ENCODE measurements around the gene OLFML1. TPM values are rescaled to one million over a fixed set of nuclear protein-coding genes. Genes with fewer than 3 reads are reported as not detected.

OLFML1 gene
- total and polyA plus RNA-seq, 2 of the 13 experiments (the other 11 are each of a cell fraction or from before 2014, with no cell fraction given): 0.89 to 0.90 TPM

- H2AFZ ChIP-seq (ENCODE audit: low read length): no peak overlapping the region
- ChIA-PET CTCF (ENCODE audit: low intra/inter-chr PET ratio, low total read pairs) (no interaction called here), POLR2A (no interaction called here)
- no peaks in the 10 kb centered on the region for H3K9me3 ChIP-seq (ENCODE audit: low read length)
- in situ Hi-C loops (cut with HindIII; ENCODE audit: extremely low pct_ligation_motif_present, low pct_unique_long_range_greater_than_20kb): no loop called here
- no peaks in the 10 kb centered on the region for H3K36me3 ChIP-seq (replicated peaks in 1 of 2; ENCODE audit: control insufficient read depth in 1 of 2, insufficient read depth in 2 of 2, low read length in 2 of 2)
- 35% methylated on average over 7 of the region's 7 CpGs for WGBS (ENCODE audit: low lambda C conversion rate)
- no peaks in the 10 kb centered on the region for H4K20me1 ChIP-seq (ENCODE audit: insufficient read depth, low read length)
- intact Hi-C loops (cut with micrococcal nuclease; ENCODE audit: unreplicated experiment): no loop called here
- FAIRE-seq: no peak
- no peak overlapping the region for H3K4me2 ChIP-seq (ENCODE audit: low read depth, low read length)
- BruUV-seq (replicated peaks): no TSS peak
- no peak overlapping the region for H3K27ac ChIP-seq (ENCODE audit: extremely low read length, insufficient read depth, low read length)
- no peak overlapping the region for H3K9ac ChIP-seq (ENCODE audit: insufficient read depth, low read depth, low read length)
- no peaks in the 10 kb centered on the region for H3K4me1 ChIP-seq (ENCODE audit: insufficient read depth, low read length)
- no peaks in the 10 kb centered on the region; a peak in 1 of 5 replicates for H3K27me3 ChIP-seq (ENCODE audit: control insufficient read depth in 1 of 2, insufficient read depth in 2 of 2, low read length in 2 of 2)
- no peak overlapping the region for H3K4me3 ChIP-seq (replicated peaks in 1 of 3; ENCODE audit: insufficient read depth in 1 of 3, low read depth in 2 of 3, low read length in 3 of 3)
- no peak for DNase-seq (ENCODE audit: low spot score)
- H3K79me2 ChIP-seq (ENCODE audit: insufficient read depth, low read length): no peaks in the 10 kb centered on the region
- ATAC-seq: no peak
- no peak for TF ChIP-seq ZSCAN21 (CRISPR knock-in tag; IDR thresholded peaks at IDR 0.05; ENCODE audit: borderline replicate concordance)
- no peak for TF ChIP-seq GPBP1L1 (CRISPR knock-in tag; IDR thresholded peaks at IDR 0.05)
- TF ChIP-seq HMGXB4 (CRISPR knock-in tag; IDR thresholded peaks at IDR 0.05; ENCODE audit: borderline replicate concordance in 1 of 2, low read depth in 1 of 2): no peak
- TF ChIP-seq ZNF709 (CRISPR knock-in tag; IDR thresholded peaks at IDR 0.05): no peak
- TF ChIP-seq ATRX (CRISPR knock-in tag; IDR thresholded peaks at IDR 0.05; ENCODE audit: borderline replicate concordance): no peak
- TF ChIP-seq ZNF329 (CRISPR knock-in tag; IDR thresholded peaks at IDR 0.05; ENCODE audit: low read depth): no peak
- no peak for TF ChIP-seq EZH2 (conservative IDR thresholded peaks at IDR 0.05; ENCODE audit: low read depth, low read length)
- TF ChIP-seq HNF4G (IDR thresholded peaks at IDR 0.05; ENCODE audit: borderline replicate concordance, low read depth, low read length): no peak
- TF ChIP-seq HNF4G (CRISPR knock-in tag; IDR thresholded peaks at IDR 0.05; ENCODE audit: borderline replicate concordance, low read depth): no peak
- TF ChIP-seq AFF4 (CRISPR knock-in tag; IDR thresholded peaks at IDR 0.05): no peak
- TF ChIP-seq ZBTB25 (CRISPR knock-in tag; IDR thresholded peaks at IDR 0.05): no peak
- TF ChIP-seq XBP1 (CRISPR knock-in tag; IDR thresholded peaks at IDR 0.05): no peak
- TF ChIP-seq ZFP91 (CRISPR knock-in tag; IDR thresholded peaks at IDR 0.05; ENCODE audit: borderline replicate concordance): no peak
- TF ChIP-seq GTF3A (CRISPR knock-in tag; conservative IDR thresholded peaks at IDR 0.05): no peak
- TF ChIP-seq ZNF781 (CRISPR knock-in tag; IDR thresholded peaks at IDR 0.05; ENCODE audit: borderline replicate concordance, not compliant biosample characterization): no peak
These were observed 14.2 kb upstream of the OLFML1 start for GRCh38 chr11:7471071-7471470.

Data from HepG2 (cell line).